HG03558 (cell line): ENCODE measurements around the gene M6PR.

ENCODE experiments used
- ATAC-seq: cut with Tn5 transposase; IDR thresholded peaks from one replicate; pipeline ENCODE4 v1.9.1; 2021; ENCODE audit warnings: moderate number of reproducible peaks; ENCODE audit not compliant: unreplicated experiment; ENCODE audit errors: extremely low read depth

The M6PR gene

GRCh38 chr12:8949342-8950220 lies at the start of gene M6PR:
TSS of gene M6PR (minus strand) at chr12:8949645. CDS start at chr12:8946404, 3,241 bp downstream.
- ATAC-seq, result peak; percentile 59

- ATAC-seq, result peak; percentile 98
These were observed 47.4 kb upstream of the M6PR start for GRCh38 chr12:8996682-8997405.

GRCh38 chr12:8995021-8995775 lies 45.8 kb upstream of the M6PR start:
- ATAC-seq, result no peak

- no peak for ATAC-seq
These were observed 44.4 kb upstream of the M6PR start for GRCh38 chr12:8993827-8994226.

GRCh38 chr12:8991371-8992345 lies 42.2 kb upstream of the M6PR start:
- ATAC-seq, result no peak

GRCh38 chr12:8989413-8989812 lies 40.0 kb upstream of the M6PR start, which contains the start of gene KLRG1:
TSS of gene KLRG1 (plus strand) at chr12:8989546. CDS start at chr12:8989636, 90 bp downstream.
- no peak for ATAC-seq

GRCh38 chr12:8987685-8988084 lies 38.2 kb upstream of the M6PR start:
- no peak for ATAC-seq

GRCh38 chr12:8987163-8987562 lies 37.7 kb upstream of the M6PR start:
- no peak for ATAC-seq

- ATAC-seq, result no peak
These were observed 35.8 kb upstream of the M6PR start for GRCh38 chr12:8985213-8985754.

GRCh38 chr12:8980137-8980536 lies 30.7 kb upstream of the M6PR start:
- no peak for ATAC-seq

GRCh38 chr12:8970432-8970831 lies 21.0 kb upstream of the M6PR start:
- no peak for ATAC-seq

- ATAC-seq, result no peak
These were observed 20.5 kb upstream of the M6PR start for GRCh38 chr12:8969861-8970411.

- no peak for ATAC-seq
These were observed 19.3 kb upstream of the M6PR start for GRCh38 chr12:8968761-8969160.

- no peak for ATAC-seq
These were observed 10.7 kb upstream of the M6PR start for GRCh38 chr12:8960176-8960575.

GRCh38 chr12:8958066-8958465 lies 8.6 kb upstream of the M6PR start:
- ATAC-seq, result no peak

- ATAC-seq, result no peak
These were observed 8.1 kb upstream of the M6PR start for GRCh38 chr12:8957561-8957960.

GRCh38 chr12:8956772-8957171 lies 7.3 kb upstream of the M6PR start:
- no peak for ATAC-seq

- ATAC-seq, result no peak
These were observed 6.6 kb upstream of the M6PR start for GRCh38 chr12:8956073-8956472.
